HL-60 (cell line): ENCODE measurements around the gene TSPAN2.

Experiments used
- DNase-seq, 2 experiments: peaks; one replicate each; pipeline ENCODE4 v3.0.0-alpha.2; 2010 to 2020; ENCODE audit warnings: low read depth in 1 of 2, low spot score in 1 of 2
- H3K27ac ChIP-seq: fragments of 250-450 bp; sonication (Bioruptor Pico); replicated peaks from 2 replicates; pipeline ENCODE4 v1.5.1; 2020; ENCODE audit warnings: mild to moderate bottlenecking, moderate library complexity
- H3K27me3 ChIP-seq: fragments of 250-450 bp; sonication (Bioruptor Pico); 2 replicates; pipeline ENCODE4 v1.5.1; 2021; ENCODE audit warnings: mild to moderate bottlenecking, moderate library complexity; ENCODE audit not compliant: insufficient read depth, poor library complexity, severe bottlenecking
- H3K4me3 ChIP-seq: replicated peaks from 2 replicates; pipeline ENCODE4 v1.5.1; 2011; ENCODE audit warnings: mild to moderate bottlenecking, control low read depth, low read length; ENCODE audit not compliant: insufficient read depth
- GABPA ChIP-seq: IDR thresholded peaks from 2 replicates; pipeline ENCODE4 v1.6.1; 2012; ENCODE audit warnings: low read depth
- POLR2AphosphoS5 ChIP-seq: IDR thresholded peaks from 2 replicates; pipeline ENCODE4 v1.6.1; 2012; ENCODE audit warnings: low read depth
- SPI1 ChIP-seq: IDR thresholded peaks from 2 replicates; pipeline ENCODE4 v1.6.1; 2012; ENCODE audit warnings: low read depth, mild to moderate bottlenecking, borderline replicate concordance
- TF ChIP-seq, protein P1 (sequence below): IDR thresholded peaks from 2 replicates; pipeline ENCODE4 v1.6.1; 2012; ENCODE audit warnings: low read depth; ENCODE audit not compliant: insufficient replicate concordance
- TF ChIP-seq, protein P2 (sequence below): IDR thresholded peaks from one replicate; pipeline ENCODE4 v1.5.1; 2011; ENCODE audit warnings: low read length, control low read depth, inconsistent platforms; ENCODE audit not compliant: insufficient read depth

Gene TSPAN2

DNA sequence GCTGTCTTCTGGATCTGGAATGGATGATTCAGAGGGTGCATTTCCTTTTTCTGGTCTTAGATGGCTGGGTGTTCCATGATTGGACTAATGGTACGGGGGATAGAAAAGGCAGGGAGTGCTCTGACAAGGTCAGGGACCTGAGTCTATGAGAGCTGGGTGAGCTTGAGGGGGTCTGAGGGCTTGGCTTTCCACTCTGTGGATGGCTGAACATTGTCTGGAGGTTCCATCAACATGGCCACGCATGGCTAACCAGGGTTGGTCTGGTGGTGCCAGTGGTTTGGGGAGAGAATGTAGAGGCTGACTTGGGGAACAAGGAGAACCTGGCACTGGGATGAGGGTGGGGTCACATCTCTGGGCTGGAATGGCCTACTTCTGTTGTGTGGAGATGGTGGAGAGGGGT is 41.5 kb upstream of the TSPAN2 start:
- Histone ChIP-seq H3K4me3 (no peak overlapping the region), H3K27ac (no peak overlapping the region), H3K27me3 (no peaks in the 10 kb centered on the region)
- DNase-seq: no peak
- no peak for TF ChIP-seq POLR2AphosphoS5
- no peak for TF ChIP-seq SPI1
- TF ChIP-seq, protein P1, sequence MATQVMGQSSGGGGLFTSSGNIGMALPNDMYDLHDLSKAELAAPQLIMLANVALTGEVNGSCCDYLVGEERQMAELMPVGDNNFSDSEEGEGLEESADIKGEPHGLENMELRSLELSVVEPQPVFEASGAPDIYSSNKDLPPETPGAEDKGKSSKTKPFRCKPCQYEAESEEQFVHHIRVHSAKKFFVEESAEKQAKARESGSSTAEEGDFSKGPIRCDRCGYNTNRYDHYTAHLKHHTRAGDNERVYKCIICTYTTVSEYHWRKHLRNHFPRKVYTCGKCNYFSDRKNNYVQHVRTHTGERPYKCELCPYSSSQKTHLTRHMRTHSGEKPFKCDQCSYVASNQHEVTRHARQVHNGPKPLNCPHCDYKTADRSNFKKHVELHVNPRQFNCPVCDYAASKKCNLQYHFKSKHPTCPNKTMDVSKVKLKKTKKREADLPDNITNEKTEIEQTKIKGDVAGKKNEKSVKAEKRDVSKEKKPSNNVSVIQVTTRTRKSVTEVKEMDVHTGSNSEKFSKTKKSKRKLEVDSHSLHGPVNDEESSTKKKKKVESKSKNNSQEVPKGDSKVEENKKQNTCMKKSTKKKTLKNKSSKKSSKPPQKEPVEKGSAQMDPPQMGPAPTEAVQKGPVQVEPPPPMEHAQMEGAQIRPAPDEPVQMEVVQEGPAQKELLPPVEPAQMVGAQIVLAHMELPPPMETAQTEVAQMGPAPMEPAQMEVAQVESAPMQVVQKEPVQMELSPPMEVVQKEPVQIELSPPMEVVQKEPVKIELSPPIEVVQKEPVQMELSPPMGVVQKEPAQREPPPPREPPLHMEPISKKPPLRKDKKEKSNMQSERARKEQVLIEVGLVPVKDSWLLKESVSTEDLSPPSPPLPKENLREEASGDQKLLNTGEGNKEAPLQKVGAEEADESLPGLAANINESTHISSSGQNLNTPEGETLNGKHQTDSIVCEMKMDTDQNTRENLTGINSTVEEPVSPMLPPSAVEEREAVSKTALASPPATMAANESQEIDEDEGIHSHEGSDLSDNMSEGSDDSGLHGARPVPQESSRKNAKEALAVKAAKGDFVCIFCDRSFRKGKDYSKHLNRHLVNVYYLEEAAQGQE: no peak
- TF ChIP-seq, protein P2, sequence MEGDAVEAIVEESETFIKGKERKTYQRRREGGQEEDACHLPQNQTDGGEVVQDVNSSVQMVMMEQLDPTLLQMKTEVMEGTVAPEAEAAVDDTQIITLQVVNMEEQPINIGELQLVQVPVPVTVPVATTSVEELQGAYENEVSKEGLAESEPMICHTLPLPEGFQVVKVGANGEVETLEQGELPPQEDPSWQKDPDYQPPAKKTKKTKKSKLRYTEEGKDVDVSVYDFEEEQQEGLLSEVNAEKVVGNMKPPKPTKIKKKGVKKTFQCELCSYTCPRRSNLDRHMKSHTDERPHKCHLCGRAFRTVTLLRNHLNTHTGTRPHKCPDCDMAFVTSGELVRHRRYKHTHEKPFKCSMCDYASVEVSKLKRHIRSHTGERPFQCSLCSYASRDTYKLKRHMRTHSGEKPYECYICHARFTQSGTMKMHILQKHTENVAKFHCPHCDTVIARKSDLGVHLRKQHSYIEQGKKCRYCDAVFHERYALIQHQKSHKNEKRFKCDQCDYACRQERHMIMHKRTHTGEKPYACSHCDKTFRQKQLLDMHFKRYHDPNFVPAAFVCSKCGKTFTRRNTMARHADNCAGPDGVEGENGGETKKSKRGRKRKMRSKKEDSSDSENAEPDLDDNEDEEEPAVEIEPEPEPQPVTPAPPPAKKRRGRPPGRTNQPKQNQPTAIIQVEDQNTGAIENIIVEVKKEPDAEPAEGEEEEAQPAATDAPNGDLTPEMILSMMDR: no peak
- no peak for TF ChIP-seq GABPA

DNA sequence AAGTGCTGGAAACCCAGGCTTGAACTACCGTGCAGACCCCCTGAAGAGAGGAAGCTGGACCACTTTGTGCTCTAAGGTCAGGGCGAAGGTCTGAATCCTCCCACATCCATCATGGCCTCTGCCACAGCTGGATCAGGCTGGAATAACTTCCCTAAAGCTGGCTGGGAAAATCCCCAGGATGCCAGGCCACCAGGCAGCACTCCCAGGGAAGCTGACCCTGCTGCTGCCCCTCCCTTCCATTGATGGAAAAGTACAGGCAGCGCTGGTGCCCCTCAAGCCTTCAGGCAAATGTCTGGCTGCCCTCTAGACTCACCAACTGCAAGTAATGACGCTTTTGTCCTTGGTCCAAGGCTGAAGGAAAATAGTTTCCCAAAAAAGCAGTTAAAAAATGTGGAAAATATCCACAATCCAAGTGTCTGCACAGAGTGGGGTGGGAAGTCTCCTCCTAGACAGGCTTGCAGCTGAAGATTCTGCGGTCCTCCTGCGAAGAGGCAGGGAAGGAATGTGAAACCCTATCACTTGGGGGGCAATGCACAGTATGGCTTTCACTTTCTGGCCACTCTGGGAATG is 39.9 kb upstream of the TSPAN2 start:
- Histone ChIP-seq H3K4me3 (no peak overlapping the region), H3K27ac (no peak overlapping the region), H3K27me3 (no peaks in the 10 kb centered on the region)
- no peak for TF ChIP-seq GABPA
- TF ChIP-seq, protein P2: no peak
- no peak for TF ChIP-seq SPI1
- no peak for TF ChIP-seq POLR2AphosphoS5
- TF ChIP-seq, protein P1: no peak
- DNase-seq: no peak

- no peak overlapping the region for H3K4me3 ChIP-seq
- H3K27me3 ChIP-seq: no peaks in the 10 kb centered on the region
- TF ChIP-seq POLR2AphosphoS5 (no peak), SPI1 (no peak), GABPA (no peak)
- TF ChIP-seq, protein P2: no peak
- TF ChIP-seq, protein P1: no peak
- no peak overlapping the region for H3K27ac ChIP-seq
- DNase-seq: no peak
These were observed 38.2 kb upstream of the TSPAN2 start for GRCh38 chr1:115127539-115127938.
